Psoas muscle (tissue), 8 donors: ENCODE data around the gene PARVG. TPM values are rescaled to one million over a fixed set of nuclear protein-coding genes. Genes with fewer than 3 reads are reported as not detected.
A peak's percentile ranks its signal among the peaks of the same experiment; 100 is the strongest.

Experiments
- ATAC-seq, 4 donors: fragments of 200-7000 bp; cut with Tn5 transposase; one replicate each; pipeline ENCODE4 v1.9.1; 2020; ENCODE audit warnings: moderate library complexity in 3 of 4, mild to moderate bottlenecking in 2 of 4
- DNase-seq, 2 donors: peaks; one replicate each; pipeline ENCODE4 v3.0.0-alpha.2; 2020
- H3K27ac ChIP-seq: fragments of 200-600 bp; one replicate; pipeline ENCODE4 v1.8.0; 2022
- H3K27me3 ChIP-seq, 3 donors: fragments of 200-600 bp in 1 of 3; one replicate each; pipeline versions ENCODE4 v1.6.1 to v1.8.0; 2013 to 2022; ENCODE audit warnings: low read length in 2 of 3, mild to moderate bottlenecking in 2 of 3, moderate library complexity in 1 of 3; ENCODE audit not compliant: insufficient read depth in 3 of 3
- H3K36me3 ChIP-seq, 2 donors: fragments of 200-600 bp in 1 of 2; one replicate each; pipeline versions ENCODE4 v1.6.1 to v1.8.0; 2013 to 2022; ENCODE audit warnings: low read depth in 1 of 2, mild to moderate bottlenecking in 1 of 2, moderate library complexity in 1 of 2; ENCODE audit not compliant: insufficient read depth in 1 of 2
- H3K4me1 ChIP-seq: fragments of 200-600 bp; one replicate; pipeline ENCODE4 v1.8.0; 2022
- H3K4me3 ChIP-seq: fragments of 200-600 bp; one replicate; pipeline ENCODE4 v1.8.0; 2022; ENCODE audit warnings: mild to moderate bottlenecking
- H3K9me3 ChIP-seq: fragments of 200-600 bp; one replicate; pipeline ENCODE4 v1.8.0; 2022
- CTCF ChIP-seq: fragments of 200-600 bp; IDR thresholded peaks from one replicate; pipeline ENCODE4 v1.8.0; 2022; ENCODE audit warnings: antibody characterized with exemption
- WGBS, 3 donors: extraction: QIAGEN DNeasy Blood & Tissue Kit; methylation state at CpG; one replicate each; pipeline versions ENCODE4 v1.1.6 to v1.1.7; 2013; 5-methylcytosine and 5-hydroxymethylcytosine counted together
- intact Hi-C, 2 donors: fragments of 100-400 bp; cut with DNase I; formaldehyde crosslinking; loops; one replicate each; pipeline versions ENCODE4 v1.11.0 to v1.14.2; 2022
- polyA plus RNA-seq, 3 donors: library from polyadenylated mRNA; stranded (reverse); fragments of 200-250 nt; gene quantifications; one replicate each; pipeline ENCODE4 v1.2.3, GENCODE V29; 2013
- total RNA-seq, 4 donors: library from RNA; stranded (reverse); fragmentation: NEBNext Ultra II Directional in 2 of 4; extraction: Animal tissue kit (Norgen Biotek cat#: 25700) in 2 of 4; gene quantifications; one replicate each; pipeline versions ENCODE4 v1.2.1 to v1.2.4, GENCODE V29; 2021 to 2023
- donor health status: healthy with polysubstance abuse.
- donor health status: DM: no; HTN: no; CAD: no; lungs with moderate emphysema.
- donor health status: Bipolar disorder and iron deficiency.
- donor health status: healthy.
- donor health status: DM: yes; HTN: yes; CAD: no.
- donor health status: DM: no; HTN: no; CAD: no.
- donor health status: DM: no; HTN: no; CAD: no.
- donor health status: DM: yes; HTN: yes; CAD: no.

PARVG gene
- total and polyA plus RNA-seq, 7 donors: 0.77 to 3.2 (median 1.5) TPM

- peaks cover 8 to 91% of the 10 kb centered on the region in 2 donors for H3K36me3 ChIP-seq
- no peak for TF ChIP-seq CTCF
- no peaks in the 10 kb centered on the region for H3K27me3 ChIP-seq
- ATAC-seq (no peak), DNase-seq (peak in 1 of 2 donors; percentile 1)
- 95 to 96% (median 96%) methylated on average over 6 of the region's 6 CpGs for WGBS, 3 donors
- peaks cover 8% of the 10 kb centered on the region for H3K9me3 ChIP-seq
- intact Hi-C loops: no loop called here
- no peak overlapping the region for H3K27ac ChIP-seq
- H3K4me1 ChIP-seq: no peaks in the 10 kb centered on the region
- H3K4me3 ChIP-seq: no peak overlapping the region
Observed at GRCh38 chr22:44139773-44140172, 41.0 kb upstream of the PARVG start.

- Histone ChIP-seq H3K4me3 (no peak overlapping the region), H3K4me1 (no peaks in the 10 kb centered on the region), H3K9me3 (no peaks in the 10 kb centered on the region), H3K36me3 (peaks cover 3 to 63% of the 10 kb centered on the region in 2 donors), H3K27ac (no peak overlapping the region), H3K27me3 (no peaks in the 10 kb centered on the region)
- WGBS, 3 donors: 86 to 90% (median 88%) methylated on average over 16 of the region's 16 CpGs
- DNase-seq: no peak
- intact Hi-C loops: no loop called here
- no peak for TF ChIP-seq CTCF
- no peak for ATAC-seq
Observed at GRCh38 chr22:44142421-44143104, 38.2 kb upstream of the PARVG start.

GRCh38 chr22:44143105-44143474 lies 37.6 kb upstream of the PARVG start:
- peaks cover 3 to 62% of the 10 kb centered on the region in 2 donors for H3K36me3 ChIP-seq
- no peaks in the 10 kb centered on the region for H3K4me1 ChIP-seq
- intact Hi-C loops: no loop called here

GRCh38 chr22:44143579-44143978 lies 37.1 kb upstream of the PARVG start:
- no peaks in the 10 kb centered on the region for H3K9me3 ChIP-seq
- DNase-seq: no peak
- ATAC-seq: no peak
- H3K4me3 ChIP-seq: no peak overlapping the region
- intact Hi-C loops: no loop called here
- 69 to 80% (median 69%) methylated on average over 9 of the region's 9 CpGs for WGBS, 3 donors
- TF ChIP-seq CTCF: no peak
- peaks cover 3 to 59% of the 10 kb centered on the region in 2 donors for H3K36me3 ChIP-seq
- H3K27me3 ChIP-seq: no peaks in the 10 kb centered on the region
- no peak overlapping the region for H3K27ac ChIP-seq
- H3K4me1 ChIP-seq: no peaks in the 10 kb centered on the region

More at GRCh38 chr22:44143105-44143474, 37.6 kb upstream of the PARVG start:
- no peak for TF ChIP-seq CTCF
- peak in 1 of 4 donors; percentile 22 for ATAC-seq
- 52 to 58% (median 57%) methylated on average over 4 of the region's 4 CpGs for WGBS, 3 donors
- H3K4me3 ChIP-seq: no peak overlapping the region
- no peaks in the 10 kb centered on the region for H3K27me3 ChIP-seq
- no peak overlapping the region for H3K27ac ChIP-seq
- DNase-seq: no peak
- H3K9me3 ChIP-seq: no peaks in the 10 kb centered on the region
